HepG2 (cell line): ENCODE data around the gene PEX14. TPM values are rescaled to one million over a fixed set of nuclear protein-coding genes. Genes with fewer than 3 reads are reported as not detected.

Experiments
- ARNTL ChIP-seq: sonication (generic); formaldehyde crosslinking; IDR thresholded peaks from 2 replicates; pipeline ENCODE4 v1.4.0; 2020; ENCODE audit warnings: mild to moderate bottlenecking, missing genetic modification reagents
- ATAD3A ChIP-seq: sonication (generic); formaldehyde crosslinking; IDR thresholded peaks from 2 replicates; pipeline ENCODE4 v1.4.0; 2020; ENCODE audit warnings: missing genetic modification reagents
- CHD2 ChIP-seq: IDR thresholded peaks from 2 replicates; pipeline ENCODE4 v1.6.1; 2011; ENCODE audit warnings: low read depth, low read length, improper control_type of control experiment
- ETV5 ChIP-seq: IDR thresholded peaks from 2 replicates; pipeline ENCODE4 v1.6.1; 2018; ENCODE audit warnings: missing biosample characterization, missing genetic modification reagents, inconsistent platforms, borderline replicate concordance
- IRF2 ChIP-seq: IDR thresholded peaks from 2 replicates; pipeline ENCODE4 v1.6.1; 2018; ENCODE audit warnings: missing genetic modification reagents, missing compliant biosample characterization
- JUND ChIP-seq: sonication (generic); formaldehyde crosslinking; IDR thresholded peaks from 2 replicates; pipeline ENCODE4 v1.8.0; 2022; ENCODE audit warnings: mild to moderate bottlenecking, missing genetic modification reagents
- KAT8 ChIP-seq: IDR thresholded peaks from 2 replicates; pipeline ENCODE4 v1.6.1; 2016; ENCODE audit warnings: missing genetic modification reagents, missing compliant biosample characterization
- KDM5A ChIP-seq: fragments of 200-600 bp; sonication (generic); IDR thresholded peaks from 2 replicates; pipeline ENCODE4 v1.7.0; 2018; ENCODE audit warnings: antibody characterized with exemption, mild to moderate bottlenecking, low read length, borderline replicate concordance
- KLF15 ChIP-seq: sonication (generic); formaldehyde crosslinking; IDR thresholded peaks from 2 replicates; pipeline ENCODE4 v1.8.1; 2023; ENCODE audit warnings: borderline replicate concordance, mild to moderate bottlenecking, inconsistent platforms, missing genetic modification reagents, mixed read lengths
- KLF9 ChIP-seq: IDR thresholded peaks from 2 replicates; pipeline ENCODE4 v1.6.1; 2016; ENCODE audit warnings: low read depth
- MATR3 ChIP-seq: sonication (generic); formaldehyde crosslinking; IDR thresholded peaks from 2 replicates; pipeline ENCODE4 v1.4.0; 2020; ENCODE audit warnings: missing genetic modification reagents
- MAZ ChIP-seq, 2 experiments: sonication (generic) in 1 of 2; formaldehyde crosslinking in 1 of 2; IDR thresholded peaks; 2 replicates each; pipeline versions ENCODE4 v1.5.0 to v1.6.1; 2012 to 2020; ENCODE audit warnings: low read depth in 2 of 2, mild to moderate bottlenecking in 2 of 2, borderline replicate concordance in 1 of 2, improper control_type of control experiment in 1 of 2, low read length in 1 of 2, missing genetic modification reagents in 1 of 2, moderate library complexity in 1 of 2
- NFE2L1 ChIP-seq: sonication (generic); formaldehyde crosslinking; IDR thresholded peaks from 2 replicates; pipeline ENCODE4 v1.4.0; 2020; ENCODE audit warnings: missing genetic modification reagents, mild to moderate bottlenecking, borderline replicate concordance
- SNRNP70 ChIP-seq: fragments of 200-400 bp; formaldehyde crosslinking; IDR thresholded peaks from 2 replicates; pipeline ENCODE4 v1.6.1; 2017; ENCODE audit warnings: mild to moderate bottlenecking, low read depth, low read length, moderate library complexity
- SP1 ChIP-seq, 2 experiments: fragments of 450-650 bp in 1 of 2; sonication (generic) in 1 of 2; formaldehyde crosslinking in 1 of 2; IDR thresholded peaks; 2 replicates each; pipeline versions ENCODE4 v1.4.0 to v1.6.1; 2016 to 2020; ENCODE audit warnings: missing genetic modification reagents in 1 of 2
- SP2 ChIP-seq: sonication (generic); formaldehyde crosslinking; IDR thresholded peaks from 2 replicates; pipeline ENCODE4 v1.5.1; 2020; ENCODE audit warnings: mild to moderate bottlenecking, missing genetic modification reagents
- TARDBP ChIP-seq: sonication (generic); formaldehyde crosslinking; IDR thresholded peaks from 2 replicates; pipeline ENCODE4 v1.8.0; 2022; ENCODE audit warnings: mild to moderate bottlenecking, missing genetic modification reagents
- TCF7 ChIP-seq: sonication (generic); IDR thresholded peaks from 2 replicates; pipeline ENCODE4 v1.6.1; 2016; ENCODE audit warnings: antibody characterized with exemption, low read depth
- ZFX ChIP-seq: sonication (generic); formaldehyde crosslinking; IDR thresholded peaks from 2 replicates; pipeline ENCODE4 v1.4.0; 2020; ENCODE audit warnings: mild to moderate bottlenecking, low read depth, missing genetic modification reagents, moderate library complexity
- ZNF138 ChIP-seq: sonication (generic); formaldehyde crosslinking; IDR thresholded peaks from 2 replicates; pipeline ENCODE4 v1.5.0; 2020; ENCODE audit warnings: mild to moderate bottlenecking, low read depth, missing genetic modification reagents
- ZNF350 ChIP-seq: sonication (generic); formaldehyde crosslinking; IDR thresholded peaks from 2 replicates; pipeline ENCODE4 v1.4.0; 2020; ENCODE audit warnings: mild to moderate bottlenecking, low read depth, missing genetic modification reagents, borderline replicate concordance
- ZNF598 ChIP-seq: sonication (generic); formaldehyde crosslinking; IDR thresholded peaks from 2 replicates; pipeline ENCODE4 v1.5.1; 2020; ENCODE audit warnings: mild to moderate bottlenecking, missing genetic modification reagents, borderline replicate concordance
- ZNF839 ChIP-seq: sonication (generic); formaldehyde crosslinking; IDR thresholded peaks from 2 replicates; pipeline ENCODE4 v1.4.0; 2020; ENCODE audit warnings: missing genetic modification reagents, mild to moderate bottlenecking, borderline replicate concordance
- ZSCAN12 ChIP-seq: sonication (generic); formaldehyde crosslinking; IDR thresholded peaks from 2 replicates; pipeline ENCODE4 v1.9.0; 2021; ENCODE audit warnings: mild to moderate bottlenecking, missing genetic modification reagents
- polyA plus RNA-seq, 8 experiments: library from polyadenylated mRNA; depleted of rRNA in 3 of 8; stranded (reverse) in 7 of 8; unstranded in 1 of 8; fragments of >200 nt; fragmentation: Illumina TruSeq in 4 of 8; extraction: Trizol in 4 of 8; gene quantifications; 2 replicates each; pipeline versions ENCODE4 v1.2.1 to v1.2.3, GENCODE V29; 2011 to 2016; ENCODE audit warnings: low read depth in 4 of 8, missing spikeins in 1 of 8, mixed read lengths in 1 of 8; ENCODE audit not compliant: insufficient read depth in 1 of 8
- total RNA-seq, 5 experiments: library from RNA; depleted of rRNA; stranded (reverse); fragments of >200 nt; fragmentation: Illumina TruSeq; extraction: Trizol; gene quantifications; 2 replicates each; pipeline ENCODE4 v1.2.3, GENCODE V29; 2016; ENCODE audit warnings: low read depth in 1 of 5
- TF ChIP-seq, protein P1 (sequence below): sonication (generic); formaldehyde crosslinking; IDR thresholded peaks from 2 replicates; pipeline ENCODE4 v1.8.0; 2022; ENCODE audit warnings: missing genetic modification reagents, mild to moderate bottlenecking, inconsistent platforms, borderline replicate concordance
- TF ChIP-seq, protein P2 (sequence below): sonication (generic); formaldehyde crosslinking; IDR thresholded peaks from 2 replicates; pipeline ENCODE4 v1.4.0; 2020; ENCODE audit warnings: missing genetic modification reagents, borderline replicate concordance

The PEX14 gene
- total and polyA plus RNA-seq, 2 of the 13 experiments (the other 11 are each of a cell fraction or from before 2014, with no cell fraction given), result 6.5 to 9.9 TPM

DNA sequence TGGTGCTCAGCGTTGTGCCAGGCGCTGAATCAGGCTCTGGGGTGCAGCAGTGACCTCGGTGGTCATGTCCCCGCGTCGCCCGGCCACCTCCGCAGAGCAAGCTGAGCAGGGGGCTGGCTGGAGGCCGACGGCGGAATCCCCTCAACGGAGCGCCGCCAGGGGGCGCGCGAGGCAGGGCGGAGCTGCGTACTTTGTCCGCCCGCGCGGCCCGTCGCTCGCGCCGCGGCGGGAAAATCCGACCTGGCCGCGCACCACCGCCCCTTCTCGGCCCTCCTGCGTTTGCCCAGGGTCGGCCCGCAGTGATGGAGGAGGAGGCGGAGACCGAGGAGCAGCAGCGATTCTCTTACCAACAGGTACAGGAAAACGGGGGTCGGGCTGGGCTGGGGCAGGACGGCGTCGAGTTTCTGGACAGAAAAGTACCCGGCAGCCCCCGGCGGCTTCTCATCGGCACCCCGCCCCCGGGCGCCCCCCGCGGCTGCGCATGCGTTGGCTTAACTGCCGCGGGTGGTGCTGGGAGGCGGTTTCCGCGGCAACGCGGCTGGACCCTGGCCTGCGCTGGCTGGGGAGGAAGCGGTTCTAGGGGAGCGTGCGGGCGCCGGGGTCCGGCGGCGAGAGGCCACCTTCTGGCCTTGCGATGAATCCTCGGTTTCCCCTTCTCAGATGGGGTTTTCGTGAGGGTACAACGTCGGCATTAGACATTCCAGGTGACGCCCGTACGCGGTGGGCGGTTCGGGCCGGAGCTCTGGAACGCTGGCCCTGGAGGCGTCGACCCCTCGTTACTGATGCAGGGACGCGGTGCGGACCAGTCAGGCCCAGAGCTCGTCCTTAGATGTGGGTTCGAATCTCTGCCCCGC lies 44.3 kb upstream of the PEX14 start, which contains the start of gene CENPS (continued):
- TF ChIP-seq, protein P1, sequence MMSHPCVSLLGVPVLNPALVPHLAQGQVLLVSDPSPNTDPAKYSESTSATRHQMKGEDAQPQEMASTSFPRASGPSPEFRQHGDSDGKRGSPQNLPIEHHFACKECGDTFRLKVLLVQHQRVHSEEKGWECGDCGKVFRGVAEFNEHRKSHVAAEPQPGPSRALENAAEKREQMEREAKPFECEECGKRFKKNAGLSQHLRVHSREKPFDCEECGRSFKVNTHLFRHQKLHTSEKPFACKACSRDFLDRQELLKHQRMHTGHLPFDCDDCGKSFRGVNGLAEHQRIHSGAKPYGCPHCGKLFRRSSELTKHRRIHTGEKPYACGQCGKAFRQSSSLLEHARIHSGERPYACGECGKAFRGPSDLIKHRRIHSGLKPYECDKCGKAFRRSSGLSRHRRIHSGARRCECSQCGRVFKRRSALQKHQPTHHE, result peak; percentile 99
- TF ChIP-seq ARNTL (CRISPR knock-in tag), result peak; percentile 57; the same call in 1 of the 2 replicates
- no peak for TF ChIP-seq ZNF598 (CRISPR knock-in tag)
- 0 out of 2 replicates have a peak, but pooled peaks have one; percentile 34 for TF ChIP-seq JUND (CRISPR knock-in tag)
- TF ChIP-seq ETV5, result peak; percentile 9; the same call in 1 of the 2 replicates
- TF ChIP-seq ATAD3A (CRISPR knock-in tag), result no peak
- no peak for TF ChIP-seq ZNF839
- no peak for TF ChIP-seq SP1 (IDR thresholded peaks at IDR 0.05)
- peak; percentile 70 for TF ChIP-seq SP1 (CRISPR knock-in tag; IDR thresholded peaks at IDR 0.05)
- TF ChIP-seq ZFX, result peak; percentile 91
- peak; percentile 92 for TF ChIP-seq KDM5A
- TF ChIP-seq KAT8 (CRISPR knock-in tag), result peak; percentile 82
- peak; percentile 46; the same call in 1 of the 2 replicates for TF ChIP-seq CHD2
- TF ChIP-seq ZNF138, result no peak
- TF ChIP-seq MAZ (IDR thresholded peaks at IDR 0.05; ENCODE audit: borderline replicate concordance, low read depth, low read length), result peak; percentile 75; the same call in 1 of the 2 replicates
- TF ChIP-seq MAZ (CRISPR knock-in tag; IDR thresholded peaks at IDR 0.05; ENCODE audit: low read depth), result peak; percentile 70
- no peak for TF ChIP-seq SNRNP70
- no peak; the same call in 1 of the 2 replicates for TF ChIP-seq ZSCAN12 (CRISPR knock-in tag)
- TF ChIP-seq NFE2L1 (CRISPR knock-in tag), result no peak
- TF ChIP-seq MATR3 (CRISPR knock-in tag), result no peak
- TF ChIP-seq IRF2 (CRISPR knock-in tag), result 0 out of 2 replicates have a peak, but pooled peaks have one; percentile 13
- TF ChIP-seq TARDBP (CRISPR knock-in tag), result peak; percentile 94
- 0 out of 2 replicates have a peak, but pooled peaks have one; percentile 42 for TF ChIP-seq KLF15 (CRISPR knock-in tag)
- peak; percentile 56; the same call in 1 of the 2 replicates for TF ChIP-seq KLF9 (CRISPR knock-in tag)
- TF ChIP-seq TCF7, result no peak
- TF ChIP-seq SP2 (CRISPR knock-in tag), result 0 out of 2 replicates have a peak, but pooled peaks have one; percentile 13
- TF ChIP-seq, protein P2, sequence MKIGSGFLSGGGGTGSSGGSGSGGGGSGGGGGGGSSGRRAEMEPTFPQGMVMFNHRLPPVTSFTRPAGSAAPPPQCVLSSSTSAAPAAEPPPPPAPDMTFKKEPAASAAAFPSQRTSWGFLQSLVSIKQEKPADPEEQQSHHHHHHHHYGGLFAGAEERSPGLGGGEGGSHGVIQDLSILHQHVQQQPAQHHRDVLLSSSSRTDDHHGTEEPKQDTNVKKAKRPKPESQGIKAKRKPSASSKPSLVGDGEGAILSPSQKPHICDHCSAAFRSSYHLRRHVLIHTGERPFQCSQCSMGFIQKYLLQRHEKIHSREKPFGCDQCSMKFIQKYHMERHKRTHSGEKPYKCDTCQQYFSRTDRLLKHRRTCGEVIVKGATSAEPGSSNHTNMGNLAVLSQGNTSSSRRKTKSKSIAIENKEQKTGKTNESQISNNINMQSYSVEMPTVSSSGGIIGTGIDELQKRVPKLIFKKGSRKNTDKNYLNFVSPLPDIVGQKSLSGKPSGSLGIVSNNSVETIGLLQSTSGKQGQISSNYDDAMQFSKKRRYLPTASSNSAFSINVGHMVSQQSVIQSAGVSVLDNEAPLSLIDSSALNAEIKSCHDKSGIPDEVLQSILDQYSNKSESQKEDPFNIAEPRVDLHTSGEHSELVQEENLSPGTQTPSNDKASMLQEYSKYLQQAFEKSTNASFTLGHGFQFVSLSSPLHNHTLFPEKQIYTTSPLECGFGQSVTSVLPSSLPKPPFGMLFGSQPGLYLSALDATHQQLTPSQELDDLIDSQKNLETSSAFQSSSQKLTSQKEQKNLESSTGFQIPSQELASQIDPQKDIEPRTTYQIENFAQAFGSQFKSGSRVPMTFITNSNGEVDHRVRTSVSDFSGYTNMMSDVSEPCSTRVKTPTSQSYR (CRISPR knock-in tag), result 0 out of 2 replicates have a peak, but pooled peaks have one; percentile 47
- TF ChIP-seq ZNF350 (CRISPR knock-in tag), result peak; percentile 76
